K562 (cell line): Measurements from ENCODE around the gene ARHGAP31. TPM values are rescaled to one million over a fixed set of nuclear protein-coding genes. Genes with fewer than 3 reads are reported as not detected.

Source experiments
- ATAC-seq: fragments of 200-7000 bp; cut with Tn5 transposase; 3 replicates; pipeline ENCODE4 v1.9.1; 2020; ENCODE audit warnings: moderate library complexity
- BruUV-seq: library from RNA; stranded (reverse); fragments of 400-500 nt; replicated peaks from 2 replicates; lab custom pipeline; 2021; lab: Mats Ljungman, UMichigan
- CTCF ChIA-PET: fragments of 300-600 bp; formaldehyde crosslinking; extraction: SDS; loops from one replicate; lab custom pipeline; 2021; ENCODE audit warnings: low intra/inter-chr PET ratio; lab: Yijun Ruan, JAX
- POLR2A ChIA-PET: fragments of 300-600, 350-650 bp; sonication (Branson Sonifier 250); formaldehyde crosslinking; extraction: SDS; loops from one replicate; lab custom pipeline; 2021; ENCODE audit warnings: antibody characterized with exemption, inconsistent platforms; lab: Yijun Ruan, JAX
- DNase-seq, 4 experiments: peaks; one replicate each; pipeline versions ENCODE4 v3.0.0 to v3.0.0-alpha.2; 2011 to 2018; ENCODE audit warnings: low spot score in 3 of 4, mixed read lengths in 3 of 4; ENCODE audit errors: extremely low read depth in 1 of 4
- FAIRE-seq: peaks from 2 replicates; lab custom pipeline; 2011; peaks lifted over from hg19 to GRCh38; lab: Jason Lieb, UNC
- H2AFZ ChIP-seq: 2 replicates; pipeline ENCODE4 v1.6.0; 2011; ENCODE audit warnings: low read depth, low read length, control low read depth, inconsistent platforms
- H3K27ac ChIP-seq: fragments of 200-600 bp; 3 replicates; pipeline ENCODE4 v1.8.0; 2011; ENCODE audit warnings: low read depth, mild to moderate bottlenecking, control low read depth, inconsistent platforms, low read length, moderate library complexity, mixed read lengths; ENCODE audit errors: extremely low read depth
- H3K27me3 ChIP-seq, 2 experiments: fragments of 300-600 bp in 1 of 2; 2 replicates in 1 of 2; 3 replicates in 1 of 2; pipeline versions ENCODE4 v1.6.0 to v1.8.0; 2011; ENCODE audit warnings: inconsistent platforms in 2 of 2, low read length in 2 of 2, mild to moderate bottlenecking in 1 of 2, mixed read lengths in 1 of 2, moderate library complexity in 1 of 2; ENCODE audit not compliant: control insufficient read depth in 2 of 2, insufficient read depth in 2 of 2
- H3K36me3 ChIP-seq: fragments of 300-600 bp; 3 replicates; pipeline ENCODE4 v1.8.0; 2011; ENCODE audit warnings: mild to moderate bottlenecking, low read length, inconsistent platforms; ENCODE audit not compliant: control insufficient read depth, insufficient read depth
- H3K4me1 ChIP-seq, 2 experiments: fragments of 200-600 bp in 1 of 2; replicated peaks in 1 of 2; 2 replicates in 1 of 2; 3 replicates in 1 of 2; pipeline versions ENCODE4 v1.5.1 to v1.8.0; 2011; ENCODE audit warnings: inconsistent platforms in 2 of 2, low read length in 2 of 2, mild to moderate bottlenecking in 1 of 2, mixed read lengths in 1 of 2, moderate library complexity in 1 of 2; ENCODE audit not compliant: control insufficient read depth in 2 of 2, insufficient read depth in 2 of 2
- H3K4me2 ChIP-seq: 2 replicates; pipeline ENCODE4 v1.6.1; 2011; ENCODE audit warnings: low read length, control low read depth, inconsistent platforms, mixed read lengths; ENCODE audit not compliant: insufficient read depth
- H3K4me3 ChIP-seq: fragments of 200-600 bp; sonication (generic), shearing (Covaris generic); 2 replicates; pipeline ENCODE4 v1.5.1; 2016; ENCODE audit warnings: control low read depth, inconsistent platforms
- H3K79me2 ChIP-seq: fragments of 200-600 bp; 3 replicates; pipeline ENCODE4 v1.8.0; 2011; ENCODE audit warnings: low read length, inconsistent platforms; ENCODE audit not compliant: control insufficient read depth, insufficient read depth
- H3K9ac ChIP-seq, 2 experiments: 2 replicates each; pipeline versions ENCODE4 v1.6.0 to v1.6.1; 2011; ENCODE audit warnings: low read depth in 2 of 2, low read length in 2 of 2, control low read depth in 1 of 2, inconsistent platforms in 1 of 2, mild to moderate bottlenecking in 1 of 2, mixed read lengths in 1 of 2; ENCODE audit not compliant: insufficient read depth in 1 of 2
- H3K9me1 ChIP-seq: one replicate; pipeline ENCODE4 v1.6.0; 2011; ENCODE audit warnings: inconsistent platforms, mild to moderate bottlenecking, low read length, moderate library complexity; ENCODE audit not compliant: control insufficient read depth, insufficient read depth
- H3K9me3 ChIP-seq: replicated peaks from 2 replicates; pipeline ENCODE4 v1.5.1; 2011; ENCODE audit warnings: low read depth, low read length, inconsistent platforms; ENCODE audit not compliant: control insufficient read depth, insufficient read depth
- H4K20me1 ChIP-seq: replicated peaks from 2 replicates; pipeline ENCODE4 v1.6.1; 2011; ENCODE audit warnings: low read length, inconsistent platforms, mixed read lengths; ENCODE audit not compliant: control insufficient read depth, insufficient read depth
- ARID3B ChIP-seq: fragments of 250-450 bp; sonication (Bioruptor Pico); IDR thresholded peaks from 2 replicates; pipeline ENCODE4 v1.4.0; 2020; ENCODE audit warnings: borderline replicate concordance
- BRD4 ChIP-seq: fragments of 200-600 bp; sonication (generic); IDR thresholded peaks from 2 replicates; pipeline ENCODE4 v1.6.1; 2017; ENCODE audit warnings: inconsistent platforms
- DPF2 ChIP-seq: fragments of 450-650 bp; IDR thresholded peaks from 2 replicates; pipeline ENCODE4 v1.6.1; 2016
- EGR1 ChIP-seq: fragments of 450-650 bp; conservative IDR thresholded peaks from 2 replicates; pipeline ENCODE4 v1.6.1; 2017; ENCODE audit warnings: mild to moderate bottlenecking
- FOXA3 ChIP-seq, 2 experiments: fragments of 450-650 bp in 1 of 2; sonication (generic) in 1 of 2; formaldehyde crosslinking; IDR thresholded peaks in 1 of 2; conservative IDR thresholded peaks in 1 of 2; 2 replicates each; pipeline versions ENCODE4 v1.4.0 to v1.8.0; 2020 to 2022; ENCODE audit warnings: mild to moderate bottlenecking in 2 of 2, missing genetic modification reagents in 1 of 2
- FOXK1 ChIP-seq: sonication (generic); formaldehyde crosslinking; IDR thresholded peaks from 2 replicates; pipeline ENCODE4 v1.8.0; 2022; ENCODE audit warnings: missing genetic modification reagents, mild to moderate bottlenecking, borderline replicate concordance
- MCM5 ChIP-seq: fragments of 450-650 bp; IDR thresholded peaks from 2 replicates; pipeline ENCODE4 v1.6.1; 2016; ENCODE audit warnings: low read depth
- POLR2G ChIP-seq: fragments of 200-400 bp; formaldehyde crosslinking; IDR thresholded peaks from 2 replicates; pipeline ENCODE4 v1.6.1; 2017; ENCODE audit warnings: low read depth, mild to moderate bottlenecking, antibody characterized with exemption, low read length, moderate library complexity
- RBM34 ChIP-seq: fragments of 200-400 bp; formaldehyde crosslinking; IDR thresholded peaks from 2 replicates; pipeline ENCODE4 v1.6.1; 2018; ENCODE audit warnings: low read length, borderline replicate concordance; ENCODE audit not compliant: insufficient read depth
- RFX7 ChIP-seq: fragments of 250-450 bp; sonication (Bioruptor Pico); IDR thresholded peaks from 2 replicates; pipeline ENCODE4 v1.5.1; 2021; ENCODE audit warnings: mild to moderate bottlenecking
- SLC30A9 ChIP-seq: fragments of 250-450 bp; sonication (Bioruptor Pico); IDR thresholded peaks from 2 replicates; pipeline ENCODE4 v1.8.0; 2022; ENCODE audit warnings: mild to moderate bottlenecking, moderate library complexity
- ZNF174 ChIP-seq: fragments of 250-450 bp; sonication (Bioruptor Pico); IDR thresholded peaks from 2 replicates; pipeline ENCODE4 v1.4.0; 2020; ENCODE audit warnings: mild to moderate bottlenecking
- ZNF280B ChIP-seq: fragments of 250-450 bp; sonication (Bioruptor Pico); IDR thresholded peaks from 2 replicates; pipeline ENCODE4 v1.5.1; 2021; ENCODE audit warnings: mild to moderate bottlenecking
- ZNF347 ChIP-seq: fragments of 450-650 bp; formaldehyde crosslinking; IDR thresholded peaks from 2 replicates; pipeline ENCODE4 v1.4.0; 2020; ENCODE audit warnings: low read depth, mild to moderate bottlenecking, moderate library complexity
- ZNF583 ChIP-seq: fragments of 250-450 bp; sonication (Bioruptor Pico); IDR thresholded peaks from 2 replicates; pipeline ENCODE4 v1.4.0; 2020
- ZNF696 ChIP-seq: fragments of 250-450 bp; sonication (Bioruptor Pico); conservative IDR thresholded peaks from 2 replicates; pipeline ENCODE4 v1.4.0; 2020; ENCODE audit warnings: mild to moderate bottlenecking, moderate library complexity
- ZSCAN32 ChIP-seq: fragments of 450-650 bp; formaldehyde crosslinking; IDR thresholded peaks from 2 replicates; pipeline ENCODE4 v1.4.0; 2020; ENCODE audit warnings: mild to moderate bottlenecking, moderate library complexity
- WGBS: fragments of 100-300 bp; shearing (Covaris generic); methylation state at CpG from one replicate; pipeline ENCODE4 v1.1.6; 2016; ENCODE audit warnings: low coverage, mixed read lengths; ENCODE audit not compliant: insufficient coverage; ENCODE audit errors: missing lambda C conversion rate; 5-methylcytosine and 5-hydroxymethylcytosine counted together
- in situ Hi-C: fragments of 300-500 bp; cut with MboI; formaldehyde crosslinking; loops from 4 replicates; pipeline ENCODE4 v1.15.0; 2018; ENCODE audit warnings: inconsistent platforms, mixed read lengths
- intact Hi-C: fragments of 100-400 bp; cut with micrococcal nuclease; formaldehyde crosslinking; loops from 2 replicates; pipeline ENCODE4 v1.14.2; 2022
- polyA plus RNA-seq, 8 experiments: library from polyadenylated mRNA; depleted of rRNA in 4 of 8; stranded (reverse) in 5 of 8; unstranded in 3 of 8; fragments of >200 nt; fragmentation: Nextera tagmentation in 2 of 8; fragmentation: Illumina TruSeq in 1 of 8; extraction: Ambion mirVana in 2 of 8; extraction: Trizol in 1 of 8; gene quantifications; 2 replicates each; pipeline versions ENCODE4 v1.2.1 to v1.2.3, GENCODE V29; 2011 to 2014; ENCODE audit warnings: inconsistent platforms in 1 of 8, missing spikeins in 1 of 8
- total RNA-seq, 7 experiments: library from RNA; depleted of rRNA in 6 of 7; stranded (reverse); fragments of >200 nt in 6 of 7; fragmentation: Illumina TruSeq in 2 of 7; extraction: Trizol in 2 of 7; gene quantifications; 2 replicates each; pipeline versions ENCODE4 v1.2.1 to v1.2.3, GENCODE V29; 2011 to 2021; ENCODE audit warnings: low replicate concordance in 1 of 7

The ARHGAP31 gene
- total and polyA plus RNA-seq, 9 of the 15 experiments (the other 6 are each of a cell fraction or from before 2014, with no cell fraction given): under 0.01 to 0.13 (median 0.06) TPM; not detected in 5

GRCh38 chr3:119294696-119295671, 801 bp downstream of the ARHGAP31 start:
- Histone ChIP-seq H2AFZ (no peak overlapping the region), H3K27ac (no peak overlapping the region), H3K4me3 (no peak overlapping the region), H3K36me3 (no peaks in the 10 kb centered on the region), H3K9ac (no peak overlapping the region), H3K79me2 (no peaks in the 10 kb centered on the region), H3K4me1 (peaks cover 0 to 14% of the 10 kb centered on the region in 2 experiments; a peak in 2 of 5 replicates), H3K9me3 (no peaks in the 10 kb centered on the region), H3K4me2 (no peak overlapping the region), H4K20me1 (no peaks in the 10 kb centered on the region), H3K27me3 (no peaks in the 10 kb centered on the region; a peak in 1 of 5 replicates), H3K9me1 (no peaks in the 10 kb centered on the region)
- BruUV-seq: no TSS peak
- FAIRE-seq (no peak), DNase-seq (no peak), ATAC-seq (no peak)
- POLR2A ChIA-PET: interaction anchor here (0.6 kb wide), 1 partner anchor 233 kb away, joined by 3 read pairs; no protein-coding TSS in a partner anchor
- WGBS: 64% methylated on average over 9 of the region's 43 CpGs
- CTCF ChIA-PET: no interaction called here
- in situ Hi-C loops (no loop called here), intact Hi-C loops (no loop called here)
- no peak for TF ChIP-seq DPF2
- no peak for TF ChIP-seq MCM5
- no peak for TF ChIP-seq ZNF583 (CRISPR knock-in tag)
- TF ChIP-seq POLR2G: no peak
- TF ChIP-seq RBM34: no peak
- no peak for TF ChIP-seq ZNF280B (CRISPR knock-in tag)
- TF ChIP-seq ZNF696 (CRISPR knock-in tag): no peak
- TF ChIP-seq FOXA3 (CRISPR knock-in tag; conservative IDR thresholded peaks at IDR 0.05 in 1 of 2, IDR thresholded peaks at IDR 0.05 in 1 of 2): no peak
- TF ChIP-seq SLC30A9 (CRISPR knock-in tag): no peak
- TF ChIP-seq FOXK1 (CRISPR knock-in tag): no peak
- TF ChIP-seq RFX7 (CRISPR knock-in tag): no peak
- no peak for TF ChIP-seq EGR1
- no peak for TF ChIP-seq ZNF174
- TF ChIP-seq ZNF347: no peak
- TF ChIP-seq ARID3B: no peak
- TF ChIP-seq ZSCAN32 (CRISPR knock-in tag): no peak
- no peak for TF ChIP-seq BRD4
